H9 (cell line): ENCODE measurements around the gene SMARCC1. TPM values are rescaled to one million over a fixed set of nuclear protein-coding genes. Genes with fewer than 3 reads are reported as not detected.

ENCODE experiments used
- DNase-seq: peaks from one replicate; pipeline ENCODE4 v3.0.0-alpha.2; 2017
- H2AFZ ChIP-seq: one replicate; pipeline ENCODE4 v1.6.1; 2013; ENCODE audit warnings: mild to moderate bottlenecking, low read length, control low read depth, moderate library complexity
- H2AK5ac ChIP-seq: 2 replicates; pipeline ENCODE4 v1.6.1; 2013; ENCODE audit warnings: low read length, control low read depth, mixed read lengths; ENCODE audit not compliant: insufficient read length
- H2BK120ac ChIP-seq: one replicate; pipeline ENCODE4 v1.6.1; 2013; ENCODE audit warnings: low read depth, mild to moderate bottlenecking, low read length, control low read depth, inconsistent platforms; ENCODE audit not compliant: poor library complexity, severe bottlenecking
- H2BK12ac ChIP-seq: 2 replicates; pipeline ENCODE4 v1.6.1; 2013; ENCODE audit warnings: low read length, control low read depth, mixed read lengths, low read depth; ENCODE audit not compliant: insufficient read length
- H2BK15ac ChIP-seq: 2 replicates; pipeline ENCODE4 v1.6.1; 2013; ENCODE audit warnings: low read depth, low read length, control low read depth
- H2BK20ac ChIP-seq: one replicate; pipeline ENCODE4 v1.6.1; 2013; ENCODE audit warnings: low read depth, mild to moderate bottlenecking, low read length, control low read depth, inconsistent platforms; ENCODE audit not compliant: poor library complexity, severe bottlenecking
- H2BK5ac ChIP-seq: 2 replicates; pipeline ENCODE4 v1.6.1; 2013; ENCODE audit warnings: low read length, control low read depth, mixed read lengths; ENCODE audit not compliant: insufficient read length
- H3K14ac ChIP-seq: 2 replicates; pipeline ENCODE4 v1.6.1; 2013; ENCODE audit warnings: low read length, control low read depth; ENCODE audit not compliant: insufficient read depth
- H3K18ac ChIP-seq: 2 replicates; pipeline ENCODE4 v1.6.1; 2013; ENCODE audit warnings: low read depth, mild to moderate bottlenecking, mixed read lengths, low read length, control low read depth; ENCODE audit not compliant: insufficient read length
- H3K23ac ChIP-seq: 2 replicates; pipeline ENCODE4 v1.6.1; 2013; ENCODE audit warnings: low read length, control low read depth, mixed read lengths, low read depth; ENCODE audit not compliant: insufficient read length
- H3K23me2 ChIP-seq: 2 replicates; pipeline ENCODE4 v1.6.1; 2013; ENCODE audit warnings: low read depth, mild to moderate bottlenecking, mixed read lengths, low read length, control low read depth; ENCODE audit not compliant: insufficient read length, poor library complexity, severe bottlenecking
- H3K27ac ChIP-seq: 2 replicates; pipeline ENCODE4 v1.5.1; 2013; ENCODE audit warnings: low read length, control low read depth, mixed read lengths, low read depth; ENCODE audit not compliant: insufficient read length
- H3K27me3 ChIP-seq: 2 replicates; pipeline ENCODE4 v1.6.1; 2013; ENCODE audit warnings: low read length, control low read depth, inconsistent platforms; ENCODE audit not compliant: insufficient read depth
- H3K4ac ChIP-seq: 2 replicates; pipeline ENCODE4 v1.6.1; 2013; ENCODE audit warnings: low read depth, mild to moderate bottlenecking, control low read depth, inconsistent platforms, low read length, moderate library complexity
- H3K4me1 ChIP-seq: 2 replicates; pipeline ENCODE4 v1.6.1; 2013; ENCODE audit warnings: low read length, control low read depth, inconsistent platforms; ENCODE audit not compliant: insufficient read depth
- H3K4me2 ChIP-seq: 2 replicates; pipeline ENCODE4 v1.6.1; 2013; ENCODE audit warnings: low read length, control low read depth, mixed read lengths; ENCODE audit not compliant: insufficient read length, insufficient read depth
- H3K56ac ChIP-seq: 2 replicates; pipeline ENCODE4 v1.6.1; 2013; ENCODE audit warnings: low read depth, mild to moderate bottlenecking, mixed read lengths, low read length, control low read depth; ENCODE audit not compliant: insufficient read length
- H3K79me1 ChIP-seq: 2 replicates; pipeline ENCODE4 v1.6.1; 2013; ENCODE audit warnings: low read depth, mild to moderate bottlenecking, moderate library complexity, low read length, control low read depth, inconsistent platforms; ENCODE audit not compliant: insufficient read depth, poor library complexity, severe bottlenecking
- H3K79me2 ChIP-seq: 2 replicates; pipeline ENCODE4 v1.6.1; 2013; ENCODE audit warnings: low read length, control low read depth, inconsistent platforms; ENCODE audit not compliant: insufficient read depth
- H3K9ac ChIP-seq: 2 replicates; pipeline ENCODE4 v1.6.1; 2013; ENCODE audit warnings: low read length, control low read depth, mixed read lengths; ENCODE audit not compliant: insufficient read length; ENCODE audit errors: extremely low read depth
- H3K9me3 ChIP-seq: one replicate; pipeline ENCODE4 v1.6.1; 2013; ENCODE audit warnings: low read depth, low read length, inconsistent platforms; ENCODE audit not compliant: control insufficient read depth
- H3T11ph ChIP-seq: one replicate; pipeline ENCODE4 v1.6.1; 2013; ENCODE audit warnings: mild to moderate bottlenecking, low read length, control low read depth, inconsistent platforms
- H4K20me1 ChIP-seq: one replicate; pipeline ENCODE4 v1.6.1; 2013; ENCODE audit not compliant: control insufficient read depth, insufficient read length, insufficient read depth
- H4K5ac ChIP-seq: 2 replicates; pipeline ENCODE4 v1.6.1; 2013; ENCODE audit warnings: low read depth, mild to moderate bottlenecking, mixed read lengths, low read length, control low read depth; ENCODE audit not compliant: insufficient read length
- H4K8ac ChIP-seq: replicated peaks from 2 replicates; pipeline ENCODE4 v1.6.1; 2013; ENCODE audit warnings: low read length, control low read depth, mixed read lengths, low read depth; ENCODE audit not compliant: insufficient read length
- H4K91ac ChIP-seq: 2 replicates; pipeline ENCODE4 v1.6.1; 2013; ENCODE audit warnings: low read depth, mild to moderate bottlenecking, moderate library complexity, mixed read lengths, low read length, control low read depth; ENCODE audit not compliant: insufficient read length
- H3K27ac Mint-ChIP-seq, 3 experiments: 2 replicates in 2 of 3; 3 replicates in 1 of 3; pipeline ENCODE4 v1.8.0; 2020 to 2021; ENCODE audit warnings: mixed read lengths in 3 of 3, mild to moderate bottlenecking in 1 of 3, moderate library complexity in 1 of 3
- H3K27me3 Mint-ChIP-seq: 2 replicates; pipeline ENCODE4 v1.8.0; 2021; ENCODE audit warnings: low read depth, mild to moderate bottlenecking, moderate library complexity, mixed read lengths
- H3K36me3 Mint-ChIP-seq, 3 experiments: 2 replicates in 2 of 3; 3 replicates in 1 of 3; pipeline ENCODE4 v1.8.0; 2020 to 2021; ENCODE audit warnings: low read depth in 3 of 3, mixed read lengths in 3 of 3; ENCODE audit not compliant: insufficient read depth in 1 of 3
- H3K4me1 Mint-ChIP-seq, 2 experiments: 2 replicates each; pipeline ENCODE4 v1.8.0; 2020; ENCODE audit warnings: mixed read lengths in 2 of 2
- H3K4me3 Mint-ChIP-seq, 2 experiments: 2 replicates in 1 of 2; 3 replicates in 1 of 2; pipeline ENCODE4 v1.8.0; 2020 to 2021; ENCODE audit warnings: mild to moderate bottlenecking in 2 of 2, mixed read lengths in 2 of 2, moderate library complexity in 1 of 2
- H3K9me3 Mint-ChIP-seq, 2 experiments: 2 replicates in 1 of 2; 3 replicates in 1 of 2; pipeline ENCODE4 v1.8.0; 2020; ENCODE audit warnings: mild to moderate bottlenecking in 2 of 2, mixed read lengths in 2 of 2, moderate library complexity in 1 of 2
- WGBS: extraction: QIAGEN DNeasy Blood & Tissue Kit; methylation state at CpG from one replicate; pipeline ENCODE4 v1.1.7; 2013; ENCODE audit warnings: missing lambda C conversion rate, low lambda C conversion rate, mixed read lengths; ENCODE audit not compliant: insufficient read length; ENCODE audit errors: extremely low coverage; 5-methylcytosine and 5-hydroxymethylcytosine counted together
- total RNA-seq: library from RNA; stranded (reverse); gene quantifications from 2 replicates; pipeline ENCODE4 v1.2.1, GENCODE V29; 2021
- TF ChIP-seq, protein P1 (sequence below): fragments of 200-600 bp; sonication (generic); conservative IDR thresholded peaks from 3 replicates; pipeline ENCODE4 v1.8.0; 2021; ENCODE audit warnings: antibody characterized with exemption, mild to moderate bottlenecking

SMARCC1 gene
- total RNA-seq, 1 experiment from 2014 or later, result 274 TPM

DNA sequence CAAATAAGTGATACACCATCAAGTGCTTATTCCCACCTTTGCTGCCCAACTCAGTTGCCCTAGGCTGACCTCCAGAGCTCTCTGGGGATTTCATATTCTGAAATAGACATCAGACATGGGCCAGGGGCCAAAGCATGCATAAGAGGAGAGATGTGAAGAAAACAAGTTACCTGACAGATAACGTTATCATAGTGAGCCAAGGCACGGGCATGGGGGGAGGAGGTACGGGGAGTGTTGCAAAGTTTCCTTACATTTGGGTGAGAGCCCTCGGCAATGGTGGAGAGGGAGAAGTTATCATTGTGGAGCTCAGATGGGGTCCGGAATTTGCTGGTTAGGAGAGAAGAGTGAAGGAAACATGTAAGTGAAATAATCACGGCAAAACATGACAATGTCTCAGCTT lies 212.8 kb downstream of the SMARCC1 start:
- H3K27ac Mint-ChIP-seq, result no peak overlapping the region; a peak in 1 of 7 replicates

More for the DNA sequence above, 212.8 kb downstream of the SMARCC1 start:
- Histone ChIP-seq H3K79me2 (no peaks in the 10 kb centered on the region), H2BK120ac (no peak overlapping the region), H3K27me3 (no peaks in the 10 kb centered on the region), H4K5ac (no peak overlapping the region), H3K56ac (no peak overlapping the region), H3K4ac (no peak overlapping the region), H2BK5ac (no peak overlapping the region), H3K14ac (no peak overlapping the region), H2AFZ (no peak overlapping the region), H2BK12ac (no peak overlapping the region), H3K18ac (no peak overlapping the region), H4K8ac (no peak overlapping the region), H2BK20ac (no peak overlapping the region), H3K4me2 (no peak overlapping the region), H3K9me3 (no peaks in the 10 kb centered on the region), H3K9ac (no peak overlapping the region), H3K79me1 (no peaks in the 10 kb centered on the region), H2AK5ac (no peak overlapping the region), H3K27ac (no peak overlapping the region), H3K23ac (no peak overlapping the region), H3K23me2 (no peaks in the 10 kb centered on the region), H3T11ph (no peak overlapping the region), H2BK15ac (no peak overlapping the region), H4K20me1 (no peaks in the 10 kb centered on the region), H4K91ac (no peak overlapping the region), H3K4me1 (no peaks in the 10 kb centered on the region)
- DNase-seq, result no peak
- H3K9me3 Mint-ChIP-seq, result no peaks in the 10 kb centered on the region
- TF ChIP-seq, protein P1, sequence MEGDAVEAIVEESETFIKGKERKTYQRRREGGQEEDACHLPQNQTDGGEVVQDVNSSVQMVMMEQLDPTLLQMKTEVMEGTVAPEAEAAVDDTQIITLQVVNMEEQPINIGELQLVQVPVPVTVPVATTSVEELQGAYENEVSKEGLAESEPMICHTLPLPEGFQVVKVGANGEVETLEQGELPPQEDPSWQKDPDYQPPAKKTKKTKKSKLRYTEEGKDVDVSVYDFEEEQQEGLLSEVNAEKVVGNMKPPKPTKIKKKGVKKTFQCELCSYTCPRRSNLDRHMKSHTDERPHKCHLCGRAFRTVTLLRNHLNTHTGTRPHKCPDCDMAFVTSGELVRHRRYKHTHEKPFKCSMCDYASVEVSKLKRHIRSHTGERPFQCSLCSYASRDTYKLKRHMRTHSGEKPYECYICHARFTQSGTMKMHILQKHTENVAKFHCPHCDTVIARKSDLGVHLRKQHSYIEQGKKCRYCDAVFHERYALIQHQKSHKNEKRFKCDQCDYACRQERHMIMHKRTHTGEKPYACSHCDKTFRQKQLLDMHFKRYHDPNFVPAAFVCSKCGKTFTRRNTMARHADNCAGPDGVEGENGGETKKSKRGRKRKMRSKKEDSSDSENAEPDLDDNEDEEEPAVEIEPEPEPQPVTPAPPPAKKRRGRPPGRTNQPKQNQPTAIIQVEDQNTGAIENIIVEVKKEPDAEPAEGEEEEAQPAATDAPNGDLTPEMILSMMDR, result no peak
- no CpG with 5 or more reads among the region's 6 CpGs for WGBS
- no peaks in the 10 kb centered on the region; a peak in 1 of 7 replicates for H3K36me3 Mint-ChIP-seq
- peaks cover 6% of the 10 kb centered on the region for H3K27me3 Mint-ChIP-seq
- peaks cover 0 to 6% of the 10 kb centered on the region in 2 experiments; a peak in 2 of 4 replicates for H3K4me1 Mint-ChIP-seq
- H3K4me3 Mint-ChIP-seq, result no peak overlapping the region
